Colonic mucosa (tissue), 4 donors: ENCODE data around the gene NUDT4. TPM values are rescaled to one million over a fixed set of nuclear protein-coding genes. Genes with fewer than 3 reads are reported as not detected.

ENCODE experiments used
- DNase-seq: peaks from one replicate; pipeline ENCODE4 v3.0.0-alpha.2; 2020
- H3K27ac ChIP-seq: fragments of 200-600 bp; one replicate; pipeline ENCODE4 v1.8.0; 2021
- H3K27me3 ChIP-seq: fragments of 200-600 bp; one replicate; pipeline ENCODE4 v1.8.0; 2021
- H3K36me3 ChIP-seq: fragments of 200-600 bp; one replicate; pipeline ENCODE4 v1.8.0; 2021
- H3K4me1 ChIP-seq: fragments of 200-600 bp; one replicate; pipeline ENCODE4 v1.8.0; 2021; ENCODE audit warnings: mild to moderate bottlenecking
- H3K4me3 ChIP-seq: fragments of 200-600 bp; one replicate; pipeline ENCODE4 v1.8.0; 2021
- H3K9ac ChIP-seq, 2 donors: one replicate each; pipeline ENCODE4 v1.7.0; 2013; ENCODE audit warnings: control low read depth in 2 of 2, low read depth in 2 of 2, low read length in 2 of 2
- H3K9me3 ChIP-seq: fragments of 200-600 bp; one replicate; pipeline ENCODE4 v1.8.0; 2021
- CTCF ChIP-seq: fragments of 200-600 bp; IDR thresholded peaks from one replicate; pipeline ENCODE4 v1.8.0; 2022; ENCODE audit warnings: antibody characterized with exemption, mild to moderate bottlenecking
- intact Hi-C: fragments of 100-400 bp; cut with DNase I; formaldehyde crosslinking; loops from one replicate; pipeline ENCODE4 v1.14.1; 2022
- total RNA-seq, 2 donors: library from RNA; stranded (reverse); fragmentation: NEBNext Ultra II Directional in 1 of 2; extraction: Animal tissue kit (Norgen Biotek cat#: 25700) in 1 of 2; gene quantifications; one replicate each; pipeline ENCODE4 v1.2.1, GENCODE V29; 2021
- donor health status: healthy.
- donor health status: DM: no; HTN: no; CAD: no.
- donor health status: DM: no; HTN: no; CAD: no.

Gene NUDT4
- total RNA-seq, 2 donors from 2014 or later, result 84.5 to 102 TPM

GRCh38 chr12:93360688-93361087 lies 17.0 kb upstream of the NUDT4 start:
- H3K9me3 ChIP-seq, result no peaks in the 10 kb centered on the region
- no peaks in the 10 kb centered on the region for H3K36me3 ChIP-seq
- intact Hi-C loops, result no loop called here
- no peaks in the 10 kb centered on the region for H3K27me3 ChIP-seq
- H3K9ac ChIP-seq, result no peak overlapping the region
- no peak overlapping the region for H3K4me3 ChIP-seq
- H3K4me1 ChIP-seq, result no peaks in the 10 kb centered on the region
- no peak overlapping the region for H3K27ac ChIP-seq
- no peak for TF ChIP-seq CTCF
- DNase-seq, result no peak

- H3K27me3 ChIP-seq, result no peaks in the 10 kb centered on the region
- intact Hi-C loops, result no loop called here
- no peak for DNase-seq
These were observed 16.4 kb upstream of the NUDT4 start for GRCh38 chr12:93361151-93361919.

DNA sequence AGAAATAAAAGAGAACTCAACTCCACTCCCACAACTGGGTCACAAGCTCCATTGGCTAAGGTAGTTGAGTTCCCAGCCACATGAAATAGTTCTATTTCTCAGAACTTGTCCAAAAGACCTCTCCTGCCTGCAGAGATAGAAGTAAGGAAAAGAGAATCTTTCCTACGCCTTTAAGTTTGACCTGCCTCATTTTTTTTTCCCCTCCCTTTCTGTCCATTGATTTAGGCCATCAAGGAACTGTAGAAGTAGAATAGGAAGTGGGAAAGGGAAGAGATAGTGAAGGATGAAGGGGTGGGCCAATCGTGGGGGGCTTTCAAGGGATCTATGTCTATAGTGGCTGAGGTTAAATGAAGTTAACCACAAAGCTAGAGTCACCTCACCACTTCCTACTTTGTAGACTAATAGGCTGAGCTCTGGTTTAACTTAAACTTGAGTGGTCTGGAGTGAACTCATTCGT lies 13.9 kb upstream of the NUDT4 start:
- Histone ChIP-seq H3K27me3 (no peaks in the 10 kb centered on the region), H3K36me3 (no peaks in the 10 kb centered on the region), H3K9ac (no peak overlapping the region), H3K4me3 (no peak overlapping the region), H3K9me3 (no peaks in the 10 kb centered on the region), H3K27ac (no peak overlapping the region), H3K4me1 (no peaks in the 10 kb centered on the region)
- DNase-seq, result no peak
- intact Hi-C loops, result no loop called here
- no peak for TF ChIP-seq CTCF

More at GRCh38 chr12:93361151-93361919, 16.4 kb upstream of the NUDT4 start:
- no peak for TF ChIP-seq CTCF
- Histone ChIP-seq H3K4me3 (no peak overlapping the region), H3K9ac (no peak overlapping the region), H3K27ac (no peak overlapping the region), H3K9me3 (no peaks in the 10 kb centered on the region), H3K4me1 (no peaks in the 10 kb centered on the region), H3K36me3 (no peaks in the 10 kb centered on the region)

GRCh38 chr12:93365616-93366405 lies 11.9 kb upstream of the NUDT4 start:
- no peak for TF ChIP-seq CTCF
- Histone ChIP-seq H3K9ac (no peak overlapping the region), H3K27me3 (no peaks in the 10 kb centered on the region), H3K4me1 (no peaks in the 10 kb centered on the region), H3K36me3 (no peaks in the 10 kb centered on the region), H3K9me3 (no peaks in the 10 kb centered on the region), H3K27ac (no peak overlapping the region), H3K4me3 (no peak overlapping the region)
- intact Hi-C loops, result no loop called here
- DNase-seq, result no peak

DNA sequence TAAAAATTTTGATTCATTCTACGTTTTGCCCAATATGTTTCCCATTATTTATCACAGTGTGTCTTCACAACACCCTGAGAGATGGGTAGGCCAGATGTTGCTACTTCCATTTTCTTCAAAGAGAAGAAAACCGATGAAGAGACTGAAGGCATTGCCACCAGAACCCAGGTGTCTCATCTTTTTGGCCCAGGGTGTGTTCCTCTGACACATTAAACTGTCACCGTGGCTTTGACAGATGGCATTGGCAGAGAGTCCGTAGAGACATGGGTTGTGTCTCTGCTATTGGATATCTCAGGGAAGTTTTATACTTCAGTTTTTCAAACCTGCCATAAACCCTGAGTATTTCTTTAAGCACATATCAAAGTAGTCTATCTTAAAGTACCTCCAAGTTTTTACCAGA lies 11.3 kb upstream of the NUDT4 start:
- intact Hi-C loops, result no loop called here
- Histone ChIP-seq H3K9me3 (no peaks in the 10 kb centered on the region), H3K27ac (no peak overlapping the region), H3K36me3 (no peaks in the 10 kb centered on the region), H3K27me3 (no peaks in the 10 kb centered on the region), H3K4me1 (no peaks in the 10 kb centered on the region), H3K4me3 (no peak overlapping the region), H3K9ac (no peak overlapping the region)
- no peak for DNase-seq
- no peak for TF ChIP-seq CTCF
